Osteocyte (in vitro differentiated cells): ENCODE results near the gene KPTN. TPM values are rescaled to one million over a fixed set of nuclear protein-coding genes. Genes with fewer than 3 reads are reported as not detected.

Source experiments
- DNase-seq: peaks from one replicate; pipeline ENCODE4 v3.0.0; 2021; ENCODE audit warnings: mixed read lengths; ENCODE audit not compliant: unreplicated experiment; ENCODE audit errors: extremely low spot score
- H3K27ac Mint-ChIP-seq: one replicate; pipeline ENCODE4 v1.8.0; 2021; ENCODE audit warnings: mild to moderate bottlenecking, mixed read lengths; ENCODE audit not compliant: unreplicated experiment
- H3K27me3 Mint-ChIP-seq: one replicate; pipeline ENCODE4 v1.8.0; 2021; ENCODE audit warnings: mixed read lengths; ENCODE audit not compliant: unreplicated experiment
- H3K36me3 Mint-ChIP-seq: one replicate; pipeline ENCODE4 v1.8.0; 2021; ENCODE audit warnings: mixed read lengths; ENCODE audit not compliant: unreplicated experiment
- H3K4me1 Mint-ChIP-seq: one replicate; pipeline ENCODE4 v1.8.0; 2021; ENCODE audit warnings: mixed read lengths; ENCODE audit not compliant: unreplicated experiment
- H3K4me3 Mint-ChIP-seq: one replicate; pipeline ENCODE4 v1.8.0; 2021; ENCODE audit warnings: mild to moderate bottlenecking, moderate library complexity, mixed read lengths; ENCODE audit not compliant: unreplicated experiment
- H3K9me3 Mint-ChIP-seq: one replicate; pipeline ENCODE4 v1.8.0; 2021; ENCODE audit warnings: mixed read lengths; ENCODE audit not compliant: unreplicated experiment
- CTCF ChIP-seq: fragments of 200-600 bp; sonication (generic); IDR thresholded peaks from 2 replicates; pipeline ENCODE4 v1.5.0; 2021; ENCODE audit warnings: antibody characterized with exemption, mild to moderate bottlenecking, moderate library complexity
- total RNA-seq: library from RNA; stranded (reverse); gene quantifications from 2 replicates; pipeline ENCODE4 v1.2.1, GENCODE V29; 2021

Gene KPTN
- total RNA-seq, 1 donor from 2014 or later = 14.5 TPM

DNA sequence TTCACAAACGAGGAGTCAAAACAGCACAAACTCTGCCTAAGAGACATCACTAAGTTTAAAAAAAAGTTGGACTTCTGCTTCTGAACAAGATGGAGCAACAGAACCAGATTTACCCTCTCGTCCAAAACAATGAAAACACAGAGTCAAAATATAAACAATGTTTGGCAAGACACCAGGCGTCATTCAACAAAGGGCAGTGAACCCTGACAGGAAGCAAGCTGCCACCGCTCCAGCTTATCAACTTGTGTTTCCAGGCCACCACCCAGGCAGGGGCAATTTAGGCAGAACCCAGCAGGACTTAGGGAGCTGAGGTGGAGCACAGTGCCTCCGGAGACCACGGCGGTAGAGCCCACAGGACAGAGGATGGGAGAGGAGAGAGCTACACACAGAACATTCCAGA, 39.5 kb upstream of the KPTN start:
- Mint-ChIP-seq H3K36me3 (no peaks in the 10 kb centered on the region), H3K9me3 (no peaks in the 10 kb centered on the region), H3K4me1 (no peaks in the 10 kb centered on the region), H3K27ac (no peak overlapping the region), H3K4me3 (no peak overlapping the region), H3K27me3 (peaks cover 26% of the 10 kb centered on the region)
- no peak for TF ChIP-seq CTCF
- no peak for DNase-seq

DNA sequence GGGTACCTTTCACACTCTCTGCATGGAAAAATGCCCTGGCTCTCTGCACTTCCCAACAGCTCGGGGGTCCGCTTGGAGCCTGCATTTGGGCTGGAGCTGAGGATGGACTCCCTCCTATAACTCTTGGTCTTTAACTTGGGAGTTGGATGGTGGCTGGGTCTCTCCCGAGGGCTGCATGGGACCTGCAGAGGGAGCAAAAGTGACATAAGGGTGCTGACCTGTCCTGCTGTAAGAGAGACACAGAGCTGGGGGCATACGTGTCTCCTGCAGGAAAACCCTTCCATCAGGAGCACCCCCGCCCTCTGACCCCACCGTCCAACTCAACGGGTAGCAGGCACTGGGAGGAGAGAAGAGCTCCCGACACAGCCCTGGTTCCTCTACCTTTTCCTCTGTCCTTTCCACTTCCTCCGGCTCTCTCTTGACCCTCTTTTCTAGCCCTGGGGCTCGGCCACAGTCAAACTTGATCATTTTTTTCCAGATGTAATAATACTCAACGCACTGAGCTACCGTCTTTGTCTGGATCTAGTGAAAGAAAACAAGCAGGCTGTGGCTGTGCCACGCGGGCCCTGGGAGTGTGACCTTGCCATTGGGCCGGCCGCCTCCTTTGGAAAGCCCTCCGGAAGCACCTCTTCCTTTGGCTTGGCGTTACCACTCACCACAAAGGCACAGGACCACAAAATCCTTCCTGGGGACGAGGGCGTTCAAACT, 37.6 kb upstream of the KPTN start:
- DNase-seq = no peak
- Mint-ChIP-seq H3K27ac (no peak overlapping the region), H3K9me3 (no peaks in the 10 kb centered on the region), H3K36me3 (no peaks in the 10 kb centered on the region), H3K4me3 (no peak overlapping the region), H3K27me3 (peaks cover 23% of the 10 kb centered on the region), H3K4me1 (no peaks in the 10 kb centered on the region)
- TF ChIP-seq CTCF = no peak

GRCh38 chr19:47520839-47521238, 36.8 kb upstream of the KPTN start:
- DNase-seq = no peak
- Mint-ChIP-seq H3K9me3 (no peaks in the 10 kb centered on the region), H3K36me3 (no peaks in the 10 kb centered on the region), H3K27me3 (peaks cover 16% of the 10 kb centered on the region), H3K4me3 (no peak overlapping the region), H3K27ac (no peak overlapping the region), H3K4me1 (peaks cover 2% of the 10 kb centered on the region)
- TF ChIP-seq CTCF = no peak

- H3K9me3 Mint-ChIP-seq = no peaks in the 10 kb centered on the region
- H3K4me1 Mint-ChIP-seq = peaks cover 6% of the 10 kb centered on the region
- H3K27ac Mint-ChIP-seq = no peak overlapping the region
- H3K4me3 Mint-ChIP-seq = no peak overlapping the region
- no peak for TF ChIP-seq CTCF
- no peaks in the 10 kb centered on the region for H3K36me3 Mint-ChIP-seq
- DNase-seq = no peak
- H3K27me3 Mint-ChIP-seq = peaks cover 16% of the 10 kb centered on the region
Observed at GRCh38 chr19:47520343-47520806, 36.4 kb upstream of the KPTN start.

- Mint-ChIP-seq H3K27me3 (peaks cover 14% of the 10 kb centered on the region), H3K4me1 (peaks cover 16% of the 10 kb centered on the region), H3K9me3 (no peaks in the 10 kb centered on the region), H3K36me3 (no peaks in the 10 kb centered on the region), H3K4me3 (no peak overlapping the region), H3K27ac (no peak overlapping the region)
- DNase-seq = no peak
- TF ChIP-seq CTCF = no peak
Observed at GRCh38 chr19:47518854-47519253, 34.8 kb upstream of the KPTN start.
